IMR-90 (cell line): ENCODE results near the gene ADH1A. TPM values are rescaled to one million over a fixed set of nuclear protein-coding genes. Genes with fewer than 3 reads are reported as not detected.

Experiments
- ATAC-seq: fragments of 200-7000 bp; cut with Tn5 transposase; 2 replicates; pipeline ENCODE4 v1.9.1; 2020; ENCODE audit warnings: low read depth, mild to moderate bottlenecking, moderate library complexity
- BruUV-seq: library from RNA; stranded (reverse); fragments of 400-500 nt; replicated peaks from 2 replicates; lab custom pipeline; 2021; lab: Mats Ljungman, UMichigan
- CTCF ChIA-PET: fragments of 300-600 bp; formaldehyde crosslinking; extraction: SDS; loops from one replicate; lab custom pipeline; 2021; ENCODE audit warnings: antibody characterized with exemption; lab: Yijun Ruan, JAX
- POLR2A ChIA-PET: fragments of 300-600 bp; sonication (Branson Sonifier 250); formaldehyde crosslinking; loops from one replicate; lab custom pipeline; 2022; ENCODE audit warnings: antibody characterized with exemption; ENCODE audit not compliant: unreplicated experiment; lab: Charles Lee
- DNase-seq: peaks from one replicate; pipeline ENCODE4 v3.0.0; 2013
- H2AFZ ChIP-seq: replicated peaks from 2 replicates; pipeline ENCODE3; 2013; ENCODE audit warnings: low read length, mild to moderate bottlenecking; ENCODE audit not compliant: poor library complexity
- H2AK5ac ChIP-seq: 2 replicates; pipeline ENCODE4 v1.6.1; 2013; ENCODE audit warnings: low read depth, low read length, inconsistent platforms
- H2AK9ac ChIP-seq: replicated peaks from 2 replicates; pipeline ENCODE3; 2013; ENCODE audit warnings: mild to moderate bottlenecking, low read depth, low read length, moderate library complexity; ENCODE audit not compliant: poor library complexity
- H2BK120ac ChIP-seq: 2 replicates; pipeline ENCODE4 v1.6.1; 2013; ENCODE audit warnings: low read depth, low read length, inconsistent platforms
- H2BK15ac ChIP-seq: 3 replicates; pipeline ENCODE4 v1.6.1; 2013; ENCODE audit warnings: low read depth, low read length, inconsistent platforms
- H2BK20ac ChIP-seq: 2 replicates; pipeline ENCODE4 v1.6.1; 2013; ENCODE audit warnings: low read depth, mild to moderate bottlenecking, inconsistent platforms, low read length, moderate library complexity
- H2BK5ac ChIP-seq: 2 replicates; pipeline ENCODE4 v1.6.1; 2013; ENCODE audit warnings: mild to moderate bottlenecking, low read depth, low read length, inconsistent platforms; ENCODE audit not compliant: poor library complexity, severe bottlenecking
- H3K14ac ChIP-seq: replicated peaks from 2 replicates; pipeline ENCODE4 v1.6.1; 2013; ENCODE audit warnings: low read depth, low read length, inconsistent platforms
- H3K18ac ChIP-seq: 2 replicates; pipeline ENCODE4 v1.6.1; 2013; ENCODE audit warnings: low read depth, low read length, control low read depth
- H3K23ac ChIP-seq: 2 replicates; pipeline ENCODE4 v1.6.1; 2013; ENCODE audit warnings: low read depth, low read length, inconsistent platforms
- H3K27ac ChIP-seq: 2 replicates; pipeline ENCODE4 v1.5.1; 2013; ENCODE audit warnings: mild to moderate bottlenecking, control low read depth, low read length; ENCODE audit not compliant: insufficient read depth
- H3K27me3 ChIP-seq: 2 replicates; pipeline ENCODE4 v1.6.1; 2013; ENCODE audit warnings: low read length; ENCODE audit not compliant: control insufficient read depth, insufficient read depth
- H3K36me3 ChIP-seq: 2 replicates; pipeline ENCODE4 v1.6.1; 2013; ENCODE audit warnings: low read length, mixed read lengths; ENCODE audit not compliant: control insufficient read depth, insufficient read depth
- H3K4ac ChIP-seq: 2 replicates; pipeline ENCODE4 v1.6.1; 2013; ENCODE audit warnings: low read depth, low read length, inconsistent platforms
- H3K4me1 ChIP-seq: 2 replicates; pipeline ENCODE4 v1.6.1; 2013; ENCODE audit warnings: low read length, mixed read lengths; ENCODE audit not compliant: control insufficient read depth, insufficient read depth
- H3K4me2 ChIP-seq: 2 replicates; pipeline ENCODE4 v1.6.1; 2013; ENCODE audit warnings: low read depth, mild to moderate bottlenecking, control low read depth, low read length, moderate library complexity
- H3K4me3 ChIP-seq: 2 replicates; pipeline ENCODE4 v1.5.1; 2013; ENCODE audit warnings: low read depth, mild to moderate bottlenecking, control low read depth, low read length, moderate library complexity; ENCODE audit not compliant: insufficient read depth
- H3K56ac ChIP-seq: 2 replicates; pipeline ENCODE4 v1.6.1; 2013; ENCODE audit warnings: low read length, inconsistent platforms; ENCODE audit not compliant: insufficient read depth; ENCODE audit errors: extremely low read depth
- H3K79me1 ChIP-seq, 2 experiments: 2 replicates each; pipeline ENCODE4 v1.6.1; 2013; ENCODE audit warnings: low read length in 2 of 2, inconsistent platforms in 1 of 2, low read depth in 1 of 2
- H3K9ac ChIP-seq: 2 replicates; pipeline ENCODE4 v1.6.1; 2013; ENCODE audit warnings: low read depth, low read length, control low read depth
- H3K9me1 ChIP-seq: 2 replicates; pipeline ENCODE4 v1.6.1; 2013; ENCODE audit warnings: low read length, inconsistent platforms; ENCODE audit not compliant: insufficient read depth
- H3K9me3 ChIP-seq: 2 replicates; pipeline ENCODE4 v1.6.1; 2013; ENCODE audit warnings: low read length; ENCODE audit not compliant: control insufficient read depth, insufficient read depth
- H4K20me1 ChIP-seq: 2 replicates; pipeline ENCODE4 v1.6.1; 2013; ENCODE audit warnings: low read length, inconsistent platforms; ENCODE audit not compliant: insufficient read depth
- H4K5ac ChIP-seq: 2 replicates; pipeline ENCODE4 v1.6.1; 2013; ENCODE audit warnings: mild to moderate bottlenecking, low read depth, low read length, control low read depth
- H4K8ac ChIP-seq, 2 experiments: 2 replicates each; pipeline ENCODE4 v1.6.1; 2013; ENCODE audit warnings: low read depth in 2 of 2, low read length in 2 of 2, control low read depth in 1 of 2, inconsistent platforms in 1 of 2
- H4K91ac ChIP-seq: 2 replicates; pipeline ENCODE4 v1.6.1; 2013; ENCODE audit warnings: low read depth, low read length, inconsistent platforms; ENCODE audit not compliant: insufficient read depth
- MAFK ChIP-seq: IDR thresholded peaks from 2 replicates; pipeline ENCODE4 v1.6.1; 2012; ENCODE audit warnings: low read depth, low read length, improper control_type of control experiment
- NFE2L2 ChIP-seq: fragments of 150-350 bp; IDR thresholded peaks from 2 replicates; pipeline ENCODE4 v1.6.1; 2016; ENCODE audit warnings: low read depth, mild to moderate bottlenecking, low read length
- WGBS, 2 experiments: methylation state at CpG; one replicate each; pipeline versions ENCODE4 v1.1.5 to v1.1.7; 2013; ENCODE audit warnings: missing lambda C conversion rate in 2 of 2; ENCODE audit not compliant: insufficient read length in 1 of 2; ENCODE audit errors: extremely low coverage in 2 of 2; 5-methylcytosine and 5-hydroxymethylcytosine counted together
- dilution Hi-C: fragments of 300-500 bp; cut with HindIII; formaldehyde crosslinking; loops from one replicate; pipeline ENCODE4 v1.14.3; 2018; ENCODE audit warnings: low sequenced_read_pairs; ENCODE audit not compliant: unreplicated experiment
- in situ Hi-C: fragments of 300-500 bp; cut with MboI; formaldehyde crosslinking; loops from 3 replicates; pipeline ENCODE4 v1.14.3; 2019; ENCODE audit warnings: low sequenced_read_pairs, inconsistent platforms, mixed read lengths
- intact Hi-C: fragments of 100-400 bp; cut with micrococcal nuclease; formaldehyde crosslinking; loops from 2 replicates; pipeline ENCODE4 v1.10.0; 2022
- polyA plus RNA-seq, 3 experiments: library from polyadenylated mRNA; depleted of rRNA; stranded (reverse); fragments of >200 nt; gene quantifications; 2 replicates each; pipeline ENCODE4 v1.2.3, GENCODE V29; 2012; ENCODE audit warnings: low replicate concordance in 1 of 3
- total RNA-seq: library from RNA; depleted of rRNA; stranded (reverse); fragments of >200 nt; gene quantifications from 2 replicates; pipeline ENCODE4 v1.2.3, GENCODE V29; 2012

Gene ADH1A
- total and polyA plus RNA-seq, 2 of the 4 experiments (the other 2 are of a cell fraction), result not detected

- Histone ChIP-seq H3K27ac (peak overlapping the region; percentile 100), H3K27me3 (no peaks in the 10 kb centered on the region), H3K79me1 (no peaks in the 10 kb centered on the region), H3K9ac (no peak overlapping the region; the same call in 1 of the 2 replicates), H2AK9ac (no peak overlapping the region), H3K4ac (peak overlapping the region; percentile 94), H4K91ac (peak overlapping the region; percentile 87), H2AK5ac (peak overlapping the region; percentile 79), H2BK5ac (peak overlapping the region; percentile 92), H3K9me1 (no peaks in the 10 kb centered on the region), H2BK120ac (peak overlapping the region; percentile 96), H3K36me3 (no peaks in the 10 kb centered on the region), H4K8ac (peak overlapping the region; percentile 1 to 84; a peak in 3 of 4 replicates), H3K4me3 (no peak overlapping the region), H3K9me3 (no peaks in the 10 kb centered on the region), H3K4me2 (peak overlapping the region; percentile 1; the same call in 1 of the 2 replicates), H2BK15ac (peak overlapping the region; percentile 86), H2AFZ (no peak overlapping the region), H2BK20ac (peak overlapping the region; percentile 97), H4K5ac (peak overlapping the region; percentile 100), H3K4me1 (peaks cover 5% of the 10 kb centered on the region), H3K18ac (peak overlapping the region; percentile 100), H3K23ac (peak overlapping the region; percentile 15; the same call in 1 of the 2 replicates), H3K14ac (peak overlapping the region; percentile 84), H4K20me1 (no peaks in the 10 kb centered on the region), H3K56ac (peak overlapping the region; percentile 48; the same call in 1 of the 2 replicates)
- intact Hi-C loops (loop anchor here (2.0 kb wide), 2 partner anchors 99 to 103 kb away; no protein-coding TSS in a partner anchor), in situ Hi-C loops (no loop called here), dilution Hi-C loops (no loop called here)
- 80% methylated on average over 3 of the region's 7 CpGs; no CpG with 5 or more reads in 1 of the 2 experiments for WGBS, 2 experiments
- ATAC-seq, result peak; percentile 60
- DNase-seq, result peak; percentile 32
- CTCF ChIA-PET, result interaction anchor here (0.6 kb wide), 1 partner anchor 63 kb away, joined by 6 read pairs; no protein-coding TSS in a partner anchor
- POLR2A ChIA-PET, result no interaction called here
- BruUV-seq, result no TSS peak
- TF ChIP-seq NFE2L2 (no peak), MAFK (peak; percentile 77)
Measured at GRCh38 chr4:99301376-99302164, 10.8 kb upstream of the ADH1A start.
